Esophagus squamous epithelium (tissue), 5 donors: ENCODE data around the gene TMEM26. TPM values are rescaled to one million over a fixed set of nuclear protein-coding genes. Genes with fewer than 3 reads are reported as not detected.

Source experiments
- DNase-seq: peaks from one replicate; lab custom pipeline; 2025; lab: John Stamatoyannopoulos, UW
- H3K27ac ChIP-seq, 4 donors: fragments of 200-600 bp; sonication (generic); one replicate each; pipeline ENCODE4 v1.5.1; 2016 to 2019; ENCODE audit warnings: mild to moderate bottlenecking in 1 of 4
- H3K27me3 ChIP-seq, 4 donors: fragments of 200-600 bp; sonication (generic); 1 replicate in 3 of 4; 2 replicates in 1 of 4; pipeline versions ENCODE4 v1.5.1 to v1.6.0; 2017 to 2021; ENCODE audit warnings: antibody characterized with exemption in 1 of 4
- H3K36me3 ChIP-seq, 3 donors: fragments of 200-600 bp; sonication (generic); one replicate each; pipeline ENCODE4 v1.5.1; 2016 to 2019
- H3K4me1 ChIP-seq, 3 donors: fragments of 200-600 bp; sonication (generic); one replicate each; pipeline ENCODE4 v1.5.1; 2017 to 2019
- H3K4me3 ChIP-seq, 4 donors: fragments of 200-600 bp; sonication (generic); 1 replicate in 3 of 4; 2 replicates in 1 of 4; pipeline ENCODE4 v1.5.1; 2016 to 2019; ENCODE audit warnings: mild to moderate bottlenecking in 2 of 4, moderate library complexity in 1 of 4
- H3K9me3 ChIP-seq, 3 donors: fragments of 200-600 bp; sonication (generic); one replicate each; pipeline ENCODE4 v1.5.1; 2016 to 2019
- POLR2A ChIP-seq, 4 donors: fragments of 450-650 bp; IDR thresholded peaks; one replicate each; pipeline ENCODE4 v1.6.1; 2017; ENCODE audit warnings: antibody characterized with exemption in 4 of 4, mild to moderate bottlenecking in 4 of 4, moderate library complexity in 3 of 4
- WGBS, 2 donors: methylation state at CpG; one replicate each; pipeline ENCODE4 v1.1.5; 2018; 5-methylcytosine and 5-hydroxymethylcytosine counted together
- intact Hi-C: fragments of 100-400 bp; cut with DNase I; formaldehyde crosslinking; loops from one replicate; pipeline ENCODE4 v1.15.0; 2022
- total RNA-seq, 4 donors: library from RNA; depleted of rRNA; stranded (reverse); fragments of >200 nt; gene quantifications; one replicate each; pipeline ENCODE4 v1.1.0, GENCODE V29; 2016
- TF ChIP-seq, protein P1 (sequence below), 6 experiments: fragments of 450-650 bp in 4 of 6; fragments of 200-600 bp in 2 of 6; sonication (generic) in 2 of 6; IDR thresholded peaks; one replicate each; pipeline ENCODE4 v1.5.1; 2016 to 2019; ENCODE audit warnings: antibody characterized with exemption in 6 of 6, mild to moderate bottlenecking in 4 of 6, moderate library complexity in 4 of 6
- donor health status: DM: yes; HTN: yes; CAD: no.

TMEM26 gene
- total RNA-seq, 4 donors from 2014 or later: 0.09 to 0.38 (median 0.09) TPM; not detected in 1

DNA sequence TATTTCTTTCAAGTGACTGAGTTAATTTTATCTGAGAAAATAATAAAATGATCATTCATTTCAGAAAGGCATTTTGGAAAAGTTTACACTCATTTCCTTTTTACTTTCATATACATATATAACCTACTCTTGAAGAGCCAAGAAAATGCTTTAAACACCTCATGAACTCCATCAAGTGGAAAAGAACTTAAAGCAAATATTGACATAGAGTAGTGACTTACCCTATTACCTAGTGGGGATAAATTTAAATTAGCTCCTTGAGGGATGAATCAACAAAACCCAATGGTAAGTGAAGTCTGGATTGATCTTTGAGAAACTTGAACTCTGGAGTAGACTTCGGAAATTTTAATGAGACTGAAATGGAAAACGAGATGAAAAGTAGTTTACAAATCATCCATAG, 88.6 kb downstream of the TMEM26 start:
- H3K36me3 ChIP-seq: no peaks in the 10 kb centered on the region
- no peaks in the 10 kb centered on the region for H3K9me3 ChIP-seq
- H3K27ac ChIP-seq: no peak overlapping the region
- no peak overlapping the region for H3K4me3 ChIP-seq
- intact Hi-C loops: no loop called here
- no peaks in the 10 kb centered on the region for H3K4me1 ChIP-seq
- TF ChIP-seq POLR2A (IDR thresholded peaks at IDR 0.05): no peak
- TF ChIP-seq, protein P1, sequence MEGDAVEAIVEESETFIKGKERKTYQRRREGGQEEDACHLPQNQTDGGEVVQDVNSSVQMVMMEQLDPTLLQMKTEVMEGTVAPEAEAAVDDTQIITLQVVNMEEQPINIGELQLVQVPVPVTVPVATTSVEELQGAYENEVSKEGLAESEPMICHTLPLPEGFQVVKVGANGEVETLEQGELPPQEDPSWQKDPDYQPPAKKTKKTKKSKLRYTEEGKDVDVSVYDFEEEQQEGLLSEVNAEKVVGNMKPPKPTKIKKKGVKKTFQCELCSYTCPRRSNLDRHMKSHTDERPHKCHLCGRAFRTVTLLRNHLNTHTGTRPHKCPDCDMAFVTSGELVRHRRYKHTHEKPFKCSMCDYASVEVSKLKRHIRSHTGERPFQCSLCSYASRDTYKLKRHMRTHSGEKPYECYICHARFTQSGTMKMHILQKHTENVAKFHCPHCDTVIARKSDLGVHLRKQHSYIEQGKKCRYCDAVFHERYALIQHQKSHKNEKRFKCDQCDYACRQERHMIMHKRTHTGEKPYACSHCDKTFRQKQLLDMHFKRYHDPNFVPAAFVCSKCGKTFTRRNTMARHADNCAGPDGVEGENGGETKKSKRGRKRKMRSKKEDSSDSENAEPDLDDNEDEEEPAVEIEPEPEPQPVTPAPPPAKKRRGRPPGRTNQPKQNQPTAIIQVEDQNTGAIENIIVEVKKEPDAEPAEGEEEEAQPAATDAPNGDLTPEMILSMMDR (IDR thresholded peaks at IDR 0.05): no peak
- 75 to 83% methylated on average over 2 of the region's 2 CpGs for WGBS, 2 donors
- H3K27me3 ChIP-seq: no peaks in the 10 kb centered on the region
- no peak for DNase-seq

DNA sequence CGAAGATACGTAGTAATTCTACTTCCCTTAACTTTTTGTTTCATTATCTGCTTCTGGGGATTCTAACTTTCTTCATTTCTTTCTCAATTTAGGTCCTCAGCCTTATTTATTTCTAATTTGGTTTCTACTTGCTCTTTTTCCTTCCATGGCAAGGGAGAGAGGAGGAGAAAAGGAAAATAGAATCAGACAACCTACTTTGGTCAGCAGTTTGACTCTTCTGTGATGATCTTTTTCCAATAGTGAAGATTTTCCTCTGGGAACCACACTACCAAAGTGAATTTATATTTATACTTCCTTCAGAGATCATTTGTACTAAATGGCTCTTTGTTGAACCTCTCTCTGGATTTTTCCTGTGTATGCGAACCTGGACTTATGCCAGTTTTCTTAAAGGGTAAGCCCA, 90.2 kb downstream of the TMEM26 start:
- no peaks in the 10 kb centered on the region for H3K4me1 ChIP-seq
- intact Hi-C loops: no loop called here
- no peak for TF ChIP-seq POLR2A (IDR thresholded peaks at IDR 0.05)
- TF ChIP-seq, protein P1 (IDR thresholded peaks at IDR 0.05): no peak
- H3K4me3 ChIP-seq: no peak overlapping the region
- no peaks in the 10 kb centered on the region for H3K9me3 ChIP-seq
- H3K27me3 ChIP-seq: no peaks in the 10 kb centered on the region
- no peak for DNase-seq
- 52 to 64% methylated on average over 3 of the region's 3 CpGs for WGBS, 2 donors
- no peaks in the 10 kb centered on the region for H3K36me3 ChIP-seq
- no peak overlapping the region for H3K27ac ChIP-seq

DNA sequence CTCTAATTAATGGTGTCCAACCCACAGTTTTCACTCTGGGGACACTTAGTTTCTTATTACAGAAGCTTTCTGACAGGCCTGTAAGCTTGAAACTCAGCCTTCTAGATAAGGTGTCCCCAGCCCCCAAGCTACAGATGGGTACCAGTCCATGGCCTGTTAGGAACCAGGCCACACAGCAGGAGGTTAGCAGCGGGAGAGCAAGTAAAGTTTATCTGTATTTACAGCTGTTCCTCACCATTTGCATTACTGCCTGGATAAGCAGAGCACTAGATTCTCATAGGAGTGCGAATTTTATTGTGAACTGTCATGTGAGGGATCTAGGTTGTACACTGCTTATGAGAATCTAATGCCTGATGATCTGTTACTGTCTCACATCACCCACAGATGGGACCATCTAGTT, 93.7 kb downstream of the TMEM26 start:
- no peak overlapping the region for H3K27ac ChIP-seq
- no peak overlapping the region for H3K4me3 ChIP-seq
- H3K9me3 ChIP-seq: no peaks in the 10 kb centered on the region
- no peak for DNase-seq
- 65 to 88% methylated on average over 2 of the region's 2 CpGs for WGBS, 2 donors
- TF ChIP-seq POLR2A (IDR thresholded peaks at IDR 0.05): no peak
- TF ChIP-seq, protein P1 (IDR thresholded peaks at IDR 0.05): no peak
- intact Hi-C loops: no loop called here
- H3K4me1 ChIP-seq: no peaks in the 10 kb centered on the region
- no peaks in the 10 kb centered on the region for H3K27me3 ChIP-seq
- H3K36me3 ChIP-seq: no peaks in the 10 kb centered on the region

DNA sequence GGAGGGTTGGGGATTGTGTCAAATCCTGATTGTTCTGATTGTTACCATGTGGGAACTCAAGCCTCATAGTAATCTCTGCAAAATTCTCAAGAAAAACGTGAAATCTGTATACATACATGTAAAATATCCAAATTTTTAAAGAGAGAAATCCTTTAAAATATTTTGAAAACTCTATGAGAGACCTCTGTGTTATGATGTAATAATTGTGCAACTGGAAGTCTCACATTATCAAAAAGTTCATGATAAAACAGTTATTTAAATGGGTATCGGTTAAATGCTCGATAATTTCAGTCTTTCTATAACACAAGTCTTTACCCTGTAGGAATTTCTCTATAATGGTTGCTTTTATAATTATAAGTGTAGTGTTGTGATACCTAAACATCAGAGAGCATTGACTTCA, 95.5 kb downstream of the TMEM26 start:
- TF ChIP-seq POLR2A (IDR thresholded peaks at IDR 0.05): no peak
- TF ChIP-seq, protein P1 (IDR thresholded peaks at IDR 0.05): no peak
- intact Hi-C loops: no loop called here
- Histone ChIP-seq H3K9me3 (no peaks in the 10 kb centered on the region), H3K27me3 (no peaks in the 10 kb centered on the region), H3K4me3 (no peak overlapping the region), H3K36me3 (no peaks in the 10 kb centered on the region), H3K27ac (no peak overlapping the region), H3K4me1 (no peaks in the 10 kb centered on the region)
- 77 to 79% methylated on average over 3 of the region's 3 CpGs for WGBS, 2 donors
- DNase-seq: no peak

Other genes with a start within 250 kb of the TMEM26 start
- under 1 TPM in 1 of 4 donors, not detected in 3; 0.38 TPM for gene CABCOCO1, start 209.5 kb upstream of the TMEM26 start, total RNA-seq